Cardiac fibroblast (primary cell): ENCODE results near the gene POLR1H.
A peak's percentile ranks its signal among the peaks of the same experiment; 100 is the strongest.
"Not testable (repeated sequence)": the region's sequence is repeated elsewhere in the genome, so short reads cannot be mapped to it uniquely, and the experiment has no call there.

Source experiments
- DNase-seq, 2 donors: peaks; one replicate each; pipeline versions ENCODE4 v3.0.0 to v3.0.0-alpha.2; 2010; ENCODE audit warnings: low read depth in 2 of 2
- H3K4me3 ChIP-seq, 2 donors: replicated peaks in 1 of 2; 1 replicate in 1 of 2; 2 replicates in 1 of 2; pipeline ENCODE4 v1.5.1; 2011; ENCODE audit warnings: low read depth in 2 of 2, low read length in 2 of 2, mild to moderate bottlenecking in 2 of 2, moderate library complexity in 1 of 2
- TF ChIP-seq, protein P1 (sequence below): IDR thresholded peaks from one replicate; pipeline ENCODE4 v1.5.1; 2011; ENCODE audit warnings: low read depth, mild to moderate bottlenecking, low read length, inconsistent platforms

The POLR1H gene

DNA sequence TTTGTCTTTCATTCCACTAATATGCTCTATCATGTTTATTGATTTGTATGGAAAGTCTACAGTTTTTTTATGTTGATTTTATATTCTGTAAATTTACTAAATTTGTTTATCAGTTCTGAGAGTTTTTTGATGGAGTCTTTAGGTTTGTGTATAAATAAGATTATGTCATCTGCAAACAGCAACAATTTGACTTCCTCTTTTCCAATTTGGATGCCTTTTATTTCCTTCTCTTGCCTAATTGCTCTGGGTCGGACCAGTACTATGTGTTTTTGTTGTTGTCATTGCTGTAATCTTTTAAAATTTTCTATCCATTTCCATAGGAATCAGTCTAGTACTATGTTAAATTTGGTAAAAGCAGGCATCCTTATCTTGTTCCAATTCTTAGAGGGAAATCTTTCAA lies 31.5 kb upstream of the POLR1H start:
- H3K4me3 ChIP-seq: no peak overlapping the region
- TF ChIP-seq, protein P1, sequence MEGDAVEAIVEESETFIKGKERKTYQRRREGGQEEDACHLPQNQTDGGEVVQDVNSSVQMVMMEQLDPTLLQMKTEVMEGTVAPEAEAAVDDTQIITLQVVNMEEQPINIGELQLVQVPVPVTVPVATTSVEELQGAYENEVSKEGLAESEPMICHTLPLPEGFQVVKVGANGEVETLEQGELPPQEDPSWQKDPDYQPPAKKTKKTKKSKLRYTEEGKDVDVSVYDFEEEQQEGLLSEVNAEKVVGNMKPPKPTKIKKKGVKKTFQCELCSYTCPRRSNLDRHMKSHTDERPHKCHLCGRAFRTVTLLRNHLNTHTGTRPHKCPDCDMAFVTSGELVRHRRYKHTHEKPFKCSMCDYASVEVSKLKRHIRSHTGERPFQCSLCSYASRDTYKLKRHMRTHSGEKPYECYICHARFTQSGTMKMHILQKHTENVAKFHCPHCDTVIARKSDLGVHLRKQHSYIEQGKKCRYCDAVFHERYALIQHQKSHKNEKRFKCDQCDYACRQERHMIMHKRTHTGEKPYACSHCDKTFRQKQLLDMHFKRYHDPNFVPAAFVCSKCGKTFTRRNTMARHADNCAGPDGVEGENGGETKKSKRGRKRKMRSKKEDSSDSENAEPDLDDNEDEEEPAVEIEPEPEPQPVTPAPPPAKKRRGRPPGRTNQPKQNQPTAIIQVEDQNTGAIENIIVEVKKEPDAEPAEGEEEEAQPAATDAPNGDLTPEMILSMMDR: no peak
- no peak for DNase-seq

GRCh38 chr6:30031381-30031780 lies 29.7 kb upstream of the POLR1H start:
- no peak for DNase-seq
- TF ChIP-seq, protein P1: no peak
- no peak overlapping the region for H3K4me3 ChIP-seq

- DNase-seq: peak; percentile 65 to 75
- not testable (repeated sequence) for H3K4me3 ChIP-seq
Measured at GRCh38 chr6:30033440-30033839, 27.6 kb upstream of the POLR1H start.

DNA sequence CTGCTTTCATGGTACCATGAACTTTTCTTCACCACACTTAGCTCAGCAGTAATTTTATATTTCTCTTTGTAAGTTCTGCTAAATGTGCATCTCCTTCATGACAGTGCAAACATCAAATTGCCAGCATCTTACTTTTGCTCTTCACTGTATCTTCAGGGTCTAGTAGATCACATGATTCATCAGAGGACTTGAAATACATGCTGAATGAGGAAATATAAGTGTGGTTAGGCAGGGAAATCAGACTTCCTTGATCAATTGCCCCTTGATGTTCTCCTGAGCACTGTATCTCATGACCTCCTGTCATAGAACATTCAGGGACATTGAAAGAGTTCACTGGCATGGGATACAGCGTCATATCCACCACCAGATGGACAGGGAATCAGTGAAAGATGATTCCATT lies 25.3 kb upstream of the POLR1H start:
- no peak overlapping the region for H3K4me3 ChIP-seq
- TF ChIP-seq, protein P1: no peak
- no peak for DNase-seq

- TF ChIP-seq, protein P1: peak; percentile 63
- DNase-seq: peak; percentile 37 to 56
- no peak overlapping the region for H3K4me3 ChIP-seq
Measured at GRCh38 chr6:30037182-30037788, 23.8 kb upstream of the POLR1H start.

DNA sequence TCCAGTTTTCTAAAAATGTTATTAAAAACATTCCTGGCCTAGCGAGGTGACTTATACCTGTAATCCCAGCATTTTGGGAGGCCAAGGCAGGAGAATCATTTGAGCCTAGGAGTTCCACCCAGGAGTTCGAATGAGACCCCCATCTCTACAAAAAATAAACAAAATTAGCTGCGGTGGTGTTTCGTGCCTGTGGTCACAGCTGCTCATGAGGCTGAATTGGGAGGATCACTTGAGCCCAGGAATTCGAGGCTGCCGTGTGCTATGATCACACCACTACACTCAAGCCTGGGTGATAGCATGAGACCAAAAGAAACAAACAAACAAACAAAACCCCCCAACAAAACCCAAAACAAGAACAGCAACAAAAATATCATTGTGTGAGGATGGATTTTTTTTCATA lies 19.8 kb upstream of the POLR1H start:
- no peak overlapping the region for H3K4me3 ChIP-seq
- TF ChIP-seq, protein P1: no peak
- DNase-seq: no peak

- DNase-seq: no peak
- H3K4me3 ChIP-seq: no peak overlapping the region
- TF ChIP-seq, protein P1: no peak
Measured at GRCh38 chr6:30041821-30042220, 19.2 kb upstream of the POLR1H start.
